K562 (cell line): Measurements from ENCODE around the gene ARHGAP25. TPM values are rescaled to one million over a fixed set of nuclear protein-coding genes. Genes with fewer than 3 reads are reported as not detected.

Experiments
- CBX3 ChIP-seq, 2 experiments: IDR thresholded peaks; 1 replicate in 1 of 2; 2 replicates in 1 of 2; pipeline ENCODE4 v1.6.1; 2012; ENCODE audit warnings: inconsistent platforms in 2 of 2, low read length in 2 of 2, borderline replicate concordance in 1 of 2, control low read depth in 1 of 2
- KHSRP ChIP-seq: fragments of 450-650 bp; IDR thresholded peaks from 2 replicates; pipeline ENCODE4 v1.6.1; 2017
- MTA2 ChIP-seq: fragments of 450-650 bp; IDR thresholded peaks from 2 replicates; pipeline ENCODE4 v1.6.1; 2016; ENCODE audit warnings: low read depth
- MYNN ChIP-seq, 2 experiments: sonication (generic); formaldehyde crosslinking in 1 of 2; IDR thresholded peaks; 2 replicates each; pipeline versions ENCODE4 v1.5.0 to v1.6.1; 2016 to 2020; ENCODE audit warnings: antibody characterized with exemption in 1 of 2, missing genetic modification reagents in 1 of 2
- NBN ChIP-seq: fragments of 450-650 bp; IDR thresholded peaks from 2 replicates; pipeline ENCODE4 v1.6.1; 2016; ENCODE audit warnings: low read depth, mild to moderate bottlenecking
- PHB2 ChIP-seq: fragments of 450-650 bp; IDR thresholded peaks from 2 replicates; pipeline ENCODE4 v1.6.1; 2017; ENCODE audit warnings: low read depth
- ZNF133 ChIP-seq: fragments of 250-450 bp; sonication (Bioruptor Pico); IDR thresholded peaks from 2 replicates; pipeline ENCODE4 v1.4.0; 2020; ENCODE audit warnings: mild to moderate bottlenecking
- ZNF175 ChIP-seq: fragments of 200-800 bp; sonication (Bioruptor generic); IDR thresholded peaks from 2 replicates; pipeline ENCODE4 v1.6.1; 2016; ENCODE audit warnings: low read depth, mild to moderate bottlenecking, missing genetic modification characterization, missing compliant biosample characterization
- ZNF444 ChIP-seq: fragments of 250-450 bp; sonication (Bioruptor Pico); IDR thresholded peaks from 2 replicates; pipeline ENCODE4 v1.4.0; 2020; ENCODE audit warnings: mild to moderate bottlenecking, moderate library complexity
- ZNF77 ChIP-seq: fragments of 250-450 bp; sonication (Bioruptor Pico); IDR thresholded peaks from 2 replicates; pipeline ENCODE4 v1.5.0; 2020
- polyA plus RNA-seq, 8 experiments: library from polyadenylated mRNA; depleted of rRNA in 4 of 8; stranded (reverse) in 5 of 8; unstranded in 3 of 8; fragments of >200 nt; fragmentation: Nextera tagmentation in 2 of 8; fragmentation: Illumina TruSeq in 1 of 8; extraction: Ambion mirVana in 2 of 8; extraction: Trizol in 1 of 8; gene quantifications; 2 replicates each; pipeline versions ENCODE4 v1.2.1 to v1.2.3, GENCODE V29; 2011 to 2014; ENCODE audit warnings: inconsistent platforms in 1 of 8, missing spikeins in 1 of 8
- total RNA-seq, 7 experiments: library from RNA; depleted of rRNA in 6 of 7; stranded (reverse); fragments of >200 nt in 6 of 7; fragmentation: Illumina TruSeq in 2 of 7; extraction: Trizol in 2 of 7; gene quantifications; 2 replicates each; pipeline versions ENCODE4 v1.2.1 to v1.2.3, GENCODE V29; 2011 to 2021; ENCODE audit warnings: low replicate concordance in 1 of 7
- TF ChIP-seq, protein P1 (sequence below): fragments of 450-650 bp; IDR thresholded peaks from 2 replicates; pipeline ENCODE4 v1.6.1; 2018; ENCODE audit warnings: mild to moderate bottlenecking, low read depth; ENCODE audit not compliant: partially characterized antibody
- TF ChIP-seq, protein P2 (sequence below), 2 experiments: fragments of 450-650 bp; IDR thresholded peaks; 2 replicates each; pipeline ENCODE4 v1.6.1; 2016
- TF ChIP-seq, protein P3 (sequence below): fragments of 250-450 bp; sonication (Bioruptor Pico); IDR thresholded peaks from 2 replicates; pipeline ENCODE4 v1.6.1; 2021; ENCODE audit warnings: mild to moderate bottlenecking
- TF ChIP-seq, protein P4 (sequence below): IDR thresholded peaks from 2 replicates; pipeline ENCODE4 v1.6.1; 2016; ENCODE audit warnings: missing genetic modification characterization, missing compliant biosample characterization
- TF ChIP-seq, protein P5 (sequence below), 2 experiments: fragments of 450-650 bp; conservative IDR thresholded peaks; 2 replicates each; pipeline ENCODE4 v1.6.1; 2017; ENCODE audit warnings: mild to moderate bottlenecking in 2 of 2, moderate library complexity in 2 of 2
- TF ChIP-seq, protein P6 (sequence below): fragments of 150-350 bp; IDR thresholded peaks from 2 replicates; pipeline ENCODE4 v1.6.1; 2014; ENCODE audit warnings: low read depth, mild to moderate bottlenecking, low read length, borderline replicate concordance

ARHGAP25 gene
- total and polyA plus RNA-seq, 9 of the 15 experiments (the other 6 are each of a cell fraction or from before 2014, with no cell fraction given), result 4.9 to 14.8 (median 10.7) TPM

DNA sequence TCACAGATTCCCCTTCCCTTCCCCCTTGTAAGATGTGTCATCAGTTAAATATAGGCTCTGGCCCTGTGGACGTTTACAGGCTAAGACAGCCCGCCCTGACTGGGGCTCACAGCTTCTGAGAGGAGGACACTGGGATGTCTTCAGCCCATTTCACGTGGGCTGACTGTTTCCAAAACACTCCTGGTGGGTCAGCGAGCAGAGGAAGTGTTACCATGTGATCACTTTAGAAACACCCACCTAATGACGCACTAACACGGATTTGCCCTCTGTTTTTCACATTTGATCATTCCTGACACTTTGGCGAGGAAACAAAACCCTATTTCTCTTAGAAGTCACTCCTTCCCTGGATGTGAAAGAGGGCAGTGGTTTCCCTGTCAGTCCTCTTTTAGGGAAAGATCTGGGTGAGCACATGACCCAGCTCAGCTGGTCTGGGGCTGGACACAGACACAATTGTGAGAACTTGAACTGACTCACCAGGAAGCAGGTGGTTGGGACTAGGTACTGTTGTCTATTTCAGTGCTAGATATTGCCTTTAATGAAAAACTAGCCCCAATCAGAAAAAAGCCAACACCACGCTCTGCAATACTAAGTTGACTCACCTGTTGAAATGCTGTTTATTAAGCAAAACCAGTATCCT is 97.7 kb downstream of the ARHGAP25 start (continued):
- TF ChIP-seq, protein P1, sequence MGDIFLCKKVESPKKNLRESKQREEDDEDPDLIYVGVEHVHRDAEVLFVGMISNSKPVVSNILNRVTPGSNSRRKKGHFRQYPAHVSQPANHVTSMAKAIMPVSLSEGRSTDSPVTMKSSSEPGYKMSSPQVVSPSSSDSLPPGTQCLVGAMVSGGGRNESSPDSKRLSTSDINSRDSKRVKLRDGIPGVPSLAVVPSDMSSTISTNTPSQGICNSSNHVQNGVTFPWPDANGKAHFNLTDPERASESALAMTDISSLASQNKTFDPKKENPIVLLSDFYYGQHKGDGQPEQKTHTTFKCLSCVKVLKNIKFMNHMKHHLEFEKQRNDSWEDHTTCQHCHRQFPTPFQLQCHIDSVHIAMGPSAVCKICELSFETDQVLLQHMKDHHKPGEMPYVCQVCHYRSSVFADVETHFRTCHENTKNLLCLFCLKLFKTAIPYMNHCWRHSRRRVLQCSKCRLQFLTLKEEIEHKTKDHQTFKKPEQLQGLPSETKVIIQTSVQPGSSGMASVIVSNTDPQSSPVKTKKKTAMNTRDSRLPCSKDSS, result no peak
- TF ChIP-seq NBN (no peak), ZNF175 (CRISPR knock-in tag) (peak; percentile 95), KHSRP (no peak), ZNF133 (CRISPR knock-in tag) (no peak), CBX3 (IDR thresholded peaks at IDR 0.05; ENCODE audit: borderline replicate concordance in 1 of 2, low read length in 2 of 2) (no peak), MTA2 (no peak), ZNF444 (CRISPR knock-in tag) (no peak), PHB2 (no peak), ZNF77 (no peak), MYNN (IDR thresholded peaks at IDR 0.05) (no peak), MYNN (CRISPR knock-in tag; IDR thresholded peaks at IDR 0.05) (no peak)
- TF ChIP-seq, protein P2, sequence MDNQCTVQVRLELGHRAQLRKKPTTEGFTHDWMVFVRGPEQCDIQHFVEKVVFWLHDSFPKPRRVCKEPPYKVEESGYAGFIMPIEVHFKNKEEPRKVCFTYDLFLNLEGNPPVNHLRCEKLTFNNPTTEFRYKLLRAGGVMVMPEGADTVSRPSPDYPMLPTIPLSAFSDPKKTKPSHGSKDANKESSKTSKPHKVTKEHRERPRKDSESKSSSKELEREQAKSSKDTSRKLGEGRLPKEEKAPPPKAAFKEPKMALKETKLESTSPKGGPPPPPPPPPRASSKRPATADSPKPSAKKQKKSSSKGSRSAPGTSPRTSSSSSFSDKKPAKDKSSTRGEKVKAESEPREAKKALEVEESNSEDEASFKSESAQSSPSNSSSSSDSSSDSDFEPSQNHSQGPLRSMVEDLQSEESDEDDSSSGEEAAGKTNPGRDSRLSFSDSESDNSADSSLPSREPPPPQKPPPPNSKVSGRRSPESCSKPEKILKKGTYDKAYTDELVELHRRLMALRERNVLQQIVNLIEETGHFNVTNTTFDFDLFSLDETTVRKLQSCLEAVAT (IDR thresholded peaks at IDR 0.05), result no peak
- TF ChIP-seq, protein P3, sequence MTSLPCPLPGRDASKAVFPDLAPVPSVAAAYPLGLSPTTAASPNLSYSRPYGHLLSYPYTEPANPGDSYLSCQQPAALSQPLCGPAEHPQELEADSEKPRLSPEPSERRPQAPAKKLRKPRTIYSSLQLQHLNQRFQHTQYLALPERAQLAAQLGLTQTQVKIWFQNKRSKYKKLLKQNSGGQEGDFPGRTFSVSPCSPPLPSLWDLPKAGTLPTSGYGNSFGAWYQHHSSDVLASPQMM (CRISPR knock-in tag), result no peak
- TF ChIP-seq, protein P4, sequence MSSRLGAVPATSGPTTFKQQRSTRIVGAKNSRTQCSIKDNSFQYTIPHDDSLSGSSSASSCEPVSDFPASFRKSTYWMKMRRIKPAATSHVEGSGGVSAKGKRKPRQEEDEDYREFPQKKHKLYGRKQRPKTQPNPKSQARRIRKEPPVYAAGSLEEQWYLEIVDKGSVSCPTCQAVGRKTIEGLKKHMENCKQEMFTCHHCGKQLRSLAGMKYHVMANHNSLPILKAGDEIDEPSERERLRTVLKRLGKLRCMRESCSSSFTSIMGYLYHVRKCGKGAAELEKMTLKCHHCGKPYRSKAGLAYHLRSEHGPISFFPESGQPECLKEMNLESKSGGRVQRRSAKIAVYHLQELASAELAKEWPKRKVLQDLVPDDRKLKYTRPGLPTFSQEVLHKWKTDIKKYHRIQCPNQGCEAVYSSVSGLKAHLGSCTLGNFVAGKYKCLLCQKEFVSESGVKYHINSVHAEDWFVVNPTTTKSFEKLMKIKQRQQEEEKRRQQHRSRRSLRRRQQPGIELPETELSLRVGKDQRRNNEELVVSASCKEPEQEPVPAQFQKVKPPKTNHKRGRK (tag), result no peak
- TF ChIP-seq, protein P5, sequence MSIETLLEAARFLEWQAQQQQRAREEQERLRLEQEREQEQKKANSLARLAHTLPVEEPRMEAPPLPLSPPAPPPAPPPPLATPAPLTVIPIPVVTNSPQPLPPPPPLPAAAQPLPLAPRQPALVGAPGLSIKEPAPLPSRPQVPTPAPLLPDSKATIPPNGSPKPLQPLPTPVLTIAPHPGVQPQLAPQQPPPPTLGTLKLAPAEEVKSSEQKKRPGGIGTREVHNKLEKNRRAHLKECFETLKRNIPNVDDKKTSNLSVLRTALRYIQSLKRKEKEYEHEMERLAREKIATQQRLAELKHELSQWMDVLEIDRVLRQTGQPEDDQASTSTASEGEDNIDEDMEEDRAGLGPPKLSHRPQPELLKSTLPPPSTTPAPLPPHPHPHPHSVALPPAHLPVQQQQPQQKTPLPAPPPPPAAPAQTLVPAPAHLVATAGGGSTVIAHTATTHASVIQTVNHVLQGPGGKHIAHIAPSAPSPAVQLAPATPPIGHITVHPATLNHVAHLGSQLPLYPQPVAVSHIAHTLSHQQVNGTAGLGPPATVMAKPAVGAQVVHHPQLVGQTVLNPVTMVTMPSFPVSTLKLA (conservative IDR thresholded peaks at IDR 0.05), result peak in 1 of 2 experiments; percentile 79; a peak in 3 of 4 replicates
- TF ChIP-seq, protein P6, sequence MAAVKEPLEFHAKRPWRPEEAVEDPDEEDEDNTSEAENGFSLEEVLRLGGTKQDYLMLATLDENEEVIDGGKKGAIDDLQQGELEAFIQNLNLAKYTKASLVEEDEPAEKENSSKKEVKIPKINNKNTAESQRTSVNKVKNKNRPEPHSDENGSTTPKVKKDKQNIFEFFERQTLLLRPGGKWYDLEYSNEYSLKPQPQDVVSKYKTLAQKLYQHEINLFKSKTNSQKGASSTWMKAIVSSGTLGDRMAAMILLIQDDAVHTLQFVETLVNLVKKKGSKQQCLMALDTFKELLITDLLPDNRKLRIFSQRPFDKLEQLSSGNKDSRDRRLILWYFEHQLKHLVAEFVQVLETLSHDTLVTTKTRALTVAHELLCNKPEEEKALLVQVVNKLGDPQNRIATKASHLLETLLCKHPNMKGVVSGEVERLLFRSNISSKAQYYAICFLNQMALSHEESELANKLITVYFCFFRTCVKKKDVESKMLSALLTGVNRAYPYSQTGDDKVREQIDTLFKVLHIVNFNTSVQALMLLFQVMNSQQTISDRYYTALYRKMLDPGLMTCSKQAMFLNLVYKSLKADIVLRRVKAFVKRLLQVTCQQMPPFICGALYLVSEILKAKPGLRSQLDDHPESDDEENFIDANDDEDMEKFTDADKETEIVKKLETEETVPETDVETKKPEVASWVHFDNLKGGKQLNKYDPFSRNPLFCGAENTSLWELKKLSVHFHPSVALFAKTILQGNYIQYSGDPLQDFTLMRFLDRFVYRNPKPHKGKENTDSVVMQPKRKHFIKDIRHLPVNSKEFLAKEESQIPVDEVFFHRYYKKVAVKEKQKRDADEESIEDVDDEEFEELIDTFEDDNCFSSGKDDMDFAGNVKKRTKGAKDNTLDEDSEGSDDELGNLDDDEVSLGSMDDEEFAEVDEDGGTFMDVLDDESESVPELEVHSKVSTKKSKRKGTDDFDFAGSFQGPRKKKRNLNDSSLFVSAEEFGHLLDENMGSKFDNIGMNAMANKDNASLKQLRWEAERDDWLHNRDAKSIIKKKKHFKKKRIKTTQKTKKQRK, result no peak
